WTC11 (cell line): Measurements from ENCODE around the gene CDK7. TPM values are rescaled to one million over a fixed set of nuclear protein-coding genes. Genes with fewer than 3 reads are reported as not detected.
A peak's percentile ranks its signal among the peaks of the same experiment; 100 is the strongest.

Experiments used
- ATAC-seq: fragments of 200-7000 bp; cut with Tn5 transposase; 2 replicates; pipeline ENCODE4 v1.10.0; 2021; ENCODE audit warnings: mild to moderate bottlenecking, moderate library complexity
- CTCF ChIA-PET: fragments of 300-600 bp; sonication (Branson Sonifier 250); formaldehyde crosslinking; loops from one replicate; lab custom pipeline; 2021; ENCODE audit warnings: antibody characterized with exemption; lab: Charles Lee
- POLR2A ChIA-PET: fragments of 350-600 bp; sonication (Branson Sonifier 250); formaldehyde crosslinking; loops from one replicate; lab custom pipeline; 2021; ENCODE audit warnings: antibody characterized with exemption; lab: Charles Lee
- DNase-seq: peaks from one replicate; pipeline ENCODE4 v3.0.0; 2021; ENCODE audit warnings: low spot score
- H3K27ac Mint-ChIP-seq: 2 replicates; pipeline ENCODE4 v1.8.0; 2021; ENCODE audit warnings: mixed read lengths
- H3K27me3 Mint-ChIP-seq: 2 replicates; pipeline ENCODE4 v1.8.0; 2021; ENCODE audit warnings: low read depth, mild to moderate bottlenecking, moderate library complexity, mixed read lengths
- H3K36me3 Mint-ChIP-seq: 2 replicates; pipeline ENCODE4 v1.8.0; 2021; ENCODE audit warnings: mixed read lengths
- H3K4me1 Mint-ChIP-seq: 2 replicates; pipeline ENCODE4 v1.8.0; 2022; ENCODE audit warnings: mixed read lengths
- H3K4me3 Mint-ChIP-seq: 2 replicates; pipeline ENCODE4 v1.8.0; 2021; ENCODE audit warnings: mild to moderate bottlenecking, moderate library complexity, mixed read lengths
- H3K9me3 Mint-ChIP-seq: 2 replicates; pipeline ENCODE4 v1.8.0; 2021; ENCODE audit warnings: mixed read lengths
- AR ChIP-seq: fragments of 250-450 bp; sonication (Bioruptor Pico); IDR thresholded peaks from 2 replicates; pipeline ENCODE4 v1.9.0; 2021; ENCODE audit warnings: mild to moderate bottlenecking
- ERG ChIP-seq: fragments of 250-450 bp; sonication (Bioruptor Pico); IDR thresholded peaks from 2 replicates; pipeline ENCODE4 v1.8.0; 2021; ENCODE audit warnings: mild to moderate bottlenecking
- FOXP4 ChIP-seq: sonication (generic); formaldehyde crosslinking; IDR thresholded peaks from 2 replicates; pipeline ENCODE4 v1.8.0; 2022; ENCODE audit warnings: mild to moderate bottlenecking, missing genetic modification reagents
- GRHL2 ChIP-seq: fragments of 250-450 bp; sonication (Bioruptor Pico); IDR thresholded peaks from 2 replicates; pipeline ENCODE4 v1.8.0; 2022; ENCODE audit warnings: mild to moderate bottlenecking, moderate library complexity; ENCODE audit not compliant: insufficient replicate concordance, severe bottlenecking
- HMGA2 ChIP-seq: fragments of 250-450 bp; sonication (Bioruptor Pico); IDR thresholded peaks from 2 replicates; pipeline ENCODE4 v1.4.0; 2021; ENCODE audit warnings: mild to moderate bottlenecking, moderate library complexity
- NFE2L1 ChIP-seq: sonication (generic); formaldehyde crosslinking; IDR thresholded peaks from 2 replicates; pipeline ENCODE4 v1.8.1; 2023; ENCODE audit warnings: missing genetic modification reagents
- NFYB ChIP-seq: sonication (generic); formaldehyde crosslinking; conservative IDR thresholded peaks from 2 replicates; pipeline ENCODE4 v1.8.0; 2022; ENCODE audit warnings: low read depth, missing genetic modification reagents
- NR1H2 ChIP-seq: sonication (generic); formaldehyde crosslinking; IDR thresholded peaks from 2 replicates; pipeline ENCODE4 v1.9.0; 2021; ENCODE audit warnings: mild to moderate bottlenecking, moderate library complexity, missing genetic modification reagents
- NR2C2 ChIP-seq: sonication (generic); formaldehyde crosslinking; IDR thresholded peaks from 2 replicates; pipeline ENCODE4 v1.8.0; 2022; ENCODE audit warnings: mild to moderate bottlenecking, missing genetic modification reagents
- OVOL2 ChIP-seq: fragments of 250-450 bp; sonication (Bioruptor Pico); IDR thresholded peaks from 2 replicates; pipeline ENCODE4 v1.9.0; 2021; ENCODE audit warnings: mild to moderate bottlenecking, borderline replicate concordance
- STAT6 ChIP-seq: sonication (generic); formaldehyde crosslinking; conservative IDR thresholded peaks from 2 replicates; pipeline ENCODE4 v1.8.1; 2023; ENCODE audit warnings: mild to moderate bottlenecking, low read depth, missing genetic modification reagents, moderate library complexity
- TEAD4 ChIP-seq: sonication (generic); formaldehyde crosslinking; IDR thresholded peaks from 2 replicates; pipeline ENCODE4 v1.8.0; 2022; ENCODE audit warnings: mild to moderate bottlenecking, missing genetic modification reagents
- ZNF219 ChIP-seq: sonication (generic); formaldehyde crosslinking; IDR thresholded peaks from 2 replicates; pipeline ENCODE4 v1.8.0; 2023; ENCODE audit warnings: missing genetic modification reagents, mild to moderate bottlenecking, borderline replicate concordance
- ZNF317 ChIP-seq: sonication (generic); formaldehyde crosslinking; IDR thresholded peaks from 2 replicates; pipeline ENCODE4 v1.8.1; 2023; ENCODE audit warnings: low read depth, mild to moderate bottlenecking, moderate library complexity, missing genetic modification reagents, borderline replicate concordance
- ZNF396 ChIP-seq: fragments of 250-450 bp; sonication (Bioruptor Pico); IDR thresholded peaks from 2 replicates; pipeline ENCODE4 v1.8.0; 2021; ENCODE audit warnings: mild to moderate bottlenecking, moderate library complexity, borderline replicate concordance
- ZNF416 ChIP-seq: fragments of 250-450 bp; sonication (Bioruptor Pico); IDR thresholded peaks from 2 replicates; pipeline ENCODE4 v1.9.0; 2021; ENCODE audit warnings: mild to moderate bottlenecking, inconsistent platforms
- total RNA-seq: library from RNA; stranded (reverse); gene quantifications from 3 replicates; pipeline ENCODE4 v1.2.3, GENCODE V29; 2021
- TF ChIP-seq, protein P1 (sequence below): fragments of 250-450 bp; sonication (Bioruptor Pico); conservative IDR thresholded peaks from 2 replicates; pipeline ENCODE4 v1.9.0; 2021; ENCODE audit warnings: mild to moderate bottlenecking
- TF ChIP-seq, protein P2 (sequence below): sonication (generic); formaldehyde crosslinking; IDR thresholded peaks from 2 replicates; pipeline ENCODE4 v1.8.1; 2022; ENCODE audit warnings: low read depth, missing genetic modification reagents, borderline replicate concordance

Gene CDK7
- total RNA-seq, 1 experiment from 2014 or later: 62.7 TPM

DNA sequence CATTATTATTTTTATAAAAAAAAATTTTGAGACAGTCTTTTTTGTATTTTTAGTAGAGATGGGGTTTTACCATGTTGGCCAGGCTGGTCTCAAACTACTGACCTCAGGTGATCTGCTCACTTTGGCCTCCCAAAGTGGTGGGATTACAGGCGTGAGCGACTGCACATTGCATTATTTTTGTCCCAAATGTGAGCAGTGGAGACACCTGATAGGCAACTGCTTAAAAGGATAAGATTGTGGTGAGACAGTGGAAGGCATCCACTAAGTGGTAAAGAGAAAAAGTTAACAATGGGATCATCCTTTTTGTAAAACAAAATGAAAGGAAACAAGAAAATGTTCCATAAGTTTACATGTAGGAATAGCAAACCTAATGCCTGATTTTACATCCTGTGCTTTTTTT is 47.3 kb upstream of the CDK7 start (continued):
- TF ChIP-seq HMGA2 (CRISPR knock-in tag): no peak
- no peak for TF ChIP-seq ZNF219 (CRISPR knock-in tag)

- H3K27me3 Mint-ChIP-seq: no peaks in the 10 kb centered on the region
- peaks cover 8% of the 10 kb centered on the region for H3K36me3 Mint-ChIP-seq
- ChIA-PET CTCF (interaction anchor here (0.7 to 2.6 kb wide), 4 partner anchors 16 to 146 kb away, joined by 3 to 23 read pairs (median 4); partner anchors contain the start of gene SLC30A5), POLR2A (interaction anchor here (1.5 to 1.7 kb wide), 2 partner anchors 22 to 95 kb away, joined by 6 to 7 read pairs; partner anchors contain the start of genes CCNB1 and SLC30A5)
- peaks cover 13% of the 10 kb centered on the region for H3K4me1 Mint-ChIP-seq
- H3K27ac Mint-ChIP-seq: peak overlapping the region; percentile 97
- peak; percentile 2; the same call in 1 of the 2 replicates for ATAC-seq
- peak overlapping the region; percentile 97 for H3K4me3 Mint-ChIP-seq
- DNase-seq: no peak
- H3K9me3 Mint-ChIP-seq: no peaks in the 10 kb centered on the region
- TF ChIP-seq AR (no peak), FOXP4 (CRISPR knock-in tag) (no peak), NFE2L1 (CRISPR knock-in tag) (no peak)
- TF ChIP-seq, protein P1, sequence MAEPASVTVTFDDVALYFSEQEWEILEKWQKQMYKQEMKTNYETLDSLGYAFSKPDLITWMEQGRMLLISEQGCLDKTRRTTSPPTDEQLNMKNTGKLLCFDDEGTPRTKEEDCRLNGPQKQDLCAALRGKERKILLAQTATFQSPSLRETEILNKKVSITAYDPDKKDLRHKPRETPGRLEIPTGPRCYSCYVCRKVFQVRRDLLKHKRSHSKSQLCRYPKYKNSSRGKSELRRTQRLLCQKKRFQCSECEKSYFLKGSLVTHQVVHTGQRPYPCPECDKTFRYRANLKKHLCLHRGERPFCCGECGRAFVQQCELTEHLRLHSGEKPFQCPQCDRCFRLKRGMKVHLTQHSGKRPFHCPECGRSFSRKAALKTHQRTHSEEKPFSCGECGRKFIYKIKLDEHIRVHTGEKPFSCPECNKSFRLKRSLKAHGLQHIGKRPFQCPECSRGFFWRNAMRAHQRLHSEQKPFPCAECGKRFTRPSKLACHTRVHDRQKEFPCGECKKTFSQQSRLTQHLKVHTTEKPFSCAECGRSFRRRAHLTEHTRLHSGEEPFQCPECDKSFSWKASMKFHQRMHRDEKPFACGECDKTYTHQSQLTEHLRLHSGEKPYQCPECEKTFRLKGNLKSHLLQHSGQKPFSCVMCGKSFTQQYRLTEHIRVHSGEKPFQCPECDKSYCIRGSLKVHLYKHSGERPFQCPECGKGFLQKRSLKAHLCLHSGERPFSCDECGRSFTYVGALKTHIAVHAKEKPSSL (CRISPR knock-in tag): no peak
Observed at GRCh38 chr5:69188811-69189161, 45.9 kb upstream of the CDK7 start.

- peak within 1 kb of the TSS; percentile 97 for H3K4me3 Mint-ChIP-seq
- peaks cover 12% of the 10 kb centered on the region for H3K36me3 Mint-ChIP-seq
- peaks cover 13% of the 10 kb centered on the region for H3K4me1 Mint-ChIP-seq
- CTCF ChIA-PET: interaction anchor here (1.1 to 2.6 kb wide), 3 partner anchors 15 to 145 kb away, joined by 3 to 23 read pairs (median 4); partner anchors contain the start of gene SLC30A5
- ATAC-seq (peak; percentile 92), DNase-seq (peak; percentile 95)
- POLR2A ChIA-PET: interaction anchor here (0.7 to 1.7 kb wide), 5 partner anchors 9 to 154 kb away, joined by 3 to 7 read pairs (median 5); partner anchors contain the start of genes CCNB1, CDK7 and SLC30A5
- no peaks in the 10 kb centered on the region for H3K27me3 Mint-ChIP-seq
- peak within 1 kb of the TSS; percentile 97 for H3K27ac Mint-ChIP-seq
- no peaks in the 10 kb centered on the region for H3K9me3 Mint-ChIP-seq
- no peak for TF ChIP-seq ERG (CRISPR knock-in tag)
- no peak for TF ChIP-seq NR1H2
- TF ChIP-seq ZNF396: no peak
- no peak for TF ChIP-seq OVOL2
- TF ChIP-seq, protein P2, sequence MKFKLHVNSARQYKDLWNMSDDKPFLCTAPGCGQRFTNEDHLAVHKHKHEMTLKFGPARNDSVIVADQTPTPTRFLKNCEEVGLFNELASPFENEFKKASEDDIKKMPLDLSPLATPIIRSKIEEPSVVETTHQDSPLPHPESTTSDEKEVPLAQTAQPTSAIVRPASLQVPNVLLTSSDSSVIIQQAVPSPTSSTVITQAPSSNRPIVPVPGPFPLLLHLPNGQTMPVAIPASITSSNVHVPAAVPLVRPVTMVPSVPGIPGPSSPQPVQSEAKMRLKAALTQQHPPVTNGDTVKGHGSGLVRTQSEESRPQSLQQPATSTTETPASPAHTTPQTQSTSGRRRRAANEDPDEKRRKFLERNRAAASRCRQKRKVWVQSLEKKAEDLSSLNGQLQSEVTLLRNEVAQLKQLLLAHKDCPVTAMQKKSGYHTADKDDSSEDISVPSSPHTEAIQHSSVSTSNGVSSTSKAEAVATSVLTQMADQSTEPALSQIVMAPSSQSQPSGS (CRISPR knock-in tag): no peak
- no peak for TF ChIP-seq STAT6 (CRISPR knock-in tag)
- TF ChIP-seq NFYB (CRISPR knock-in tag): no peak
- no peak for TF ChIP-seq TEAD4
- peak; percentile 59; the same call in 1 of the 2 replicates for TF ChIP-seq ZNF416 (CRISPR knock-in tag)
- TF ChIP-seq GRHL2: no peak
- TF ChIP-seq HMGA2 (CRISPR knock-in tag): no peak
- 0 out of 2 replicates have a peak, but pooled peaks have one; percentile 23 for TF ChIP-seq ZNF317 (CRISPR knock-in tag)
- TF ChIP-seq NR2C2 (CRISPR knock-in tag): no peak
Observed at GRCh38 chr5:69189162-69190086, 45.3 kb upstream of the CDK7 start, which contains the start of gene CENPH. Gene CENPH (plus strand): TSS chr5:69189583. CDS start chr5:69189635, 52 bp downstream.
